Activated T-cell treated with anti-CD3 and anti-CD28 coated beads, Interleukin-2, amount 50 U/mL, for 24 hours (primary cell): ENCODE data around the gene HMGCLL1.

Source experiments
- DNase-seq: peaks from one replicate; pipeline ENCODE4 v3.0.0-alpha.2; 2020
- H3K27ac Mint-ChIP-seq: 2 replicates; pipeline ENCODE4 v1.8.0; 2020; ENCODE audit warnings: mild to moderate bottlenecking, mixed read lengths
- H3K27me3 Mint-ChIP-seq: 2 replicates; pipeline ENCODE4 v1.8.0; 2020; ENCODE audit warnings: mixed read lengths
- H3K36me3 Mint-ChIP-seq: 2 replicates; pipeline ENCODE4 v1.8.0; 2020; ENCODE audit warnings: low read depth, mixed read lengths
- H3K4me1 Mint-ChIP-seq: 2 replicates; pipeline ENCODE4 v1.8.0; 2020; ENCODE audit warnings: low read depth, mixed read lengths
- H3K4me3 Mint-ChIP-seq: 2 replicates; pipeline ENCODE4 v1.8.0; 2020; ENCODE audit warnings: mild to moderate bottlenecking, moderate library complexity, mixed read lengths
- H3K9me3 Mint-ChIP-seq: 2 replicates; pipeline ENCODE4 v1.8.0; 2020; ENCODE audit warnings: mixed read lengths

Gene HMGCLL1

DNA sequence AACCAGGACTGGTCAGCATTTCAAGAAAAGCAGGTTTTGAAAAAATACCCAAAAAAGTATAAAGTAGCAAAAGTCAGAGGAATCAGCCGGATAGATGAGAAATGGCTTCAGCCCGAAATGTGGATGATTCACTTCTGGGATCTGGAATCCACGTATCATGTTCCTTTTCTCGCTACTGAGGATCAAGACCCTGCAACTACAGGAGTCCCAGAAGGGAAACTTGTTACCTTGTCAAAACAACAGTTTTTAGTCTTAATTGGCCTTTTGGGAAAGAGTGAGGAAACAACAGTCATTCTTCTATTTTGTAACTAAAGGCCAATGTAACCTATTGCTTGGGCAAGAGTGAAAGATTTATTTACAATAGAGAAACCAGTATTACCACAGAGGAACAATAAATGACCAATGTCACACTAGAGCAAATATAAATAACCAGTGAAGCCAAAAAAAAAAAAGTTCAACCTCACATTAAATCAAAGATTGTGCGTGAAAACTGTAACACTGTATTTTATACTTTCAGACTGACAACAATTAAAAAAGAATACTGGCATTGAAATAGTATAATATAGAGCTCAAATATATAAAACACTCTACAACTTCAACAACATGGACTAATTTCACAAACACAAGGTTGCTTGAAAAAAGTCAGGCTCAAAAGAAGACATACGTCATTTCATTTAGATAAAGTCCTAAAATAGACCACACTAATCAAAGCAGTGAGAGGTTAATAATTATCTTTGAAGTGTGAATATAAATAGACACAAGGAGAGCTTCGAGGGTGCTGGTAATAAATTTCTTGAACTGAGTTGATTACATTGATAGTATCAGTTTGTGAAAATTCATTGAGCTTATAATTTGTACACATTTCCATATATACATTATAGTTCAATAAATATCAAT, 135.5 kb downstream of the HMGCLL1 start:
- Mint-ChIP-seq H3K27ac (no peak overlapping the region), H3K4me3 (no peak overlapping the region), H3K4me1 (no peaks in the 10 kb centered on the region), H3K27me3 (no peaks in the 10 kb centered on the region), H3K36me3 (no peaks in the 10 kb centered on the region), H3K9me3 (no peaks in the 10 kb centered on the region)
- no peak for DNase-seq

DNA sequence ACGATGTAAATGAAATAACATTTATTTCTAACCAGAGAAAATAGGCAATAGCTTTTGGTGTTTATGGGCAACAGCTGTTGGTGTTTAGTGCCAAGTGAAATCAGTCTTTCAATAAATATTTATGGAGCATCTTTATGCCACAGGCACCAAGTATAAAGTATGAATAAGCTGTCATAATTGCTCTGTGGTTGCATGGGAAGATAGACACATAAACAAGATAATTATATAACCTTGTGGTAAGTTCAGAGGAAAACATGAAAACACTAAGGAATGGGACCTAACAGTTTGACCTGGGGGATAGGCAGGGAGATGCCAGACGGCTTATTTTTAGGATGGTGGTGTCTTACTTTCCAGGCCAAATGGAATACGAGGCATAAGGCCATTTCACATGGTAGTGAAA, 140.8 kb downstream of the HMGCLL1 start:
- no peaks in the 10 kb centered on the region for H3K36me3 Mint-ChIP-seq
- H3K27ac Mint-ChIP-seq = no peak overlapping the region
- H3K4me3 Mint-ChIP-seq = no peak overlapping the region
- H3K9me3 Mint-ChIP-seq = peaks cover 6% of the 10 kb centered on the region
- no peaks in the 10 kb centered on the region for H3K27me3 Mint-ChIP-seq
- no peak for DNase-seq
- no peaks in the 10 kb centered on the region for H3K4me1 Mint-ChIP-seq

DNA sequence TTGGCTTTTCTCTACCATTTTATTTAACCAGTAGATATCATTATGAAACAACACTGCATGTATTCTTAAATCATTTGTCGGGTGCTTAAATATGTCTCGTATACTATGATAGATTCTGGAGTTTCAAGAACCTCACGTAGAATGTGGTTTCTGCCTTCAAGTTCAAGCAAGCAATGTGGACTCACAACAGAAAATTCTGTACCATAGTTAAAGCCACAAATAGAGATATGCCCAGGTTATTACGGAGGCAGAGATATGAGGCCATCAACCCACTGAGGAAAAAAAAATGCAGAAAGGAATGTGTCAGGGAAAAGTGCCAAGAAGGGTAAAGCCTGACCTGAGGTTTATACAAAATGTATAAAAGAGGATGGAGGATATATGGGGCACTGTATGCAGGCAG, 141.9 kb downstream of the HMGCLL1 start:
- peaks cover 6% of the 10 kb centered on the region for H3K9me3 Mint-ChIP-seq
- H3K36me3 Mint-ChIP-seq = no peaks in the 10 kb centered on the region
- no peak for DNase-seq
- no peak overlapping the region for H3K27ac Mint-ChIP-seq
- no peaks in the 10 kb centered on the region for H3K27me3 Mint-ChIP-seq
- no peaks in the 10 kb centered on the region for H3K4me1 Mint-ChIP-seq
- H3K4me3 Mint-ChIP-seq = no peak overlapping the region

DNA sequence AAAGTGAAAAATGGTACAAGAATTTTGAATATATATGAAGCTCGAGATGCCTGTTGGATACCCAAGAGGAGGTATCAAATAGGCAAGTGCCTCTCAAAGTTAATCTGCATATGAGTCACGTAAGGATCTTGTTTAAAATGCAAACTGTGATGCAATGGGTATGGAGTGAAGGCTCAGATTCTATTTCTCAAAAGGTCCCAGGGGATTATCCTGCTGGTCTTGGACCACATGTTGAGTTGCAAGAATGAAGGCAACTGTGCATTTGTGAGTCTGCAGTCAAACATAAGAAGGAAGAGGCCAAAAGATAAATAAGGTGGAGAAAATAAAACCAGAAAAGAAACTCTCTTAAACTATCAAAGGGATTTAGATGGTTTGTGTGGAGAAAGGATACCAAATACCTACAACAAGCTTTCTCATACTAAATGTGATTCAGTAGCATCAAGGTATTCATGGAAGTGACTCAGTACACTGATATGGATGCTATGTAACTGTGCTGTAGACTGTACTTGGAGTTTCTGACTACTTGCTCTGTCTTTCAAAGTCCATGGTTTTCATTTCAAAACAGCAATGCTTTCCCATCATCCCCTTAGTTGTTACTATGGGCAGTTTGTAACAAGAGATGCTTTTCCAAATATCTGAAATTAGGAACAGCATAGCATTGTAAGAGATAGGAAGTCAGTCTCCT, 145.4 kb downstream of the HMGCLL1 start:
- Mint-ChIP-seq H3K4me1 (no peaks in the 10 kb centered on the region), H3K9me3 (peaks cover 11% of the 10 kb centered on the region), H3K27ac (no peak overlapping the region), H3K36me3 (no peaks in the 10 kb centered on the region), H3K4me3 (no peak overlapping the region), H3K27me3 (no peaks in the 10 kb centered on the region)
- DNase-seq = no peak

DNA sequence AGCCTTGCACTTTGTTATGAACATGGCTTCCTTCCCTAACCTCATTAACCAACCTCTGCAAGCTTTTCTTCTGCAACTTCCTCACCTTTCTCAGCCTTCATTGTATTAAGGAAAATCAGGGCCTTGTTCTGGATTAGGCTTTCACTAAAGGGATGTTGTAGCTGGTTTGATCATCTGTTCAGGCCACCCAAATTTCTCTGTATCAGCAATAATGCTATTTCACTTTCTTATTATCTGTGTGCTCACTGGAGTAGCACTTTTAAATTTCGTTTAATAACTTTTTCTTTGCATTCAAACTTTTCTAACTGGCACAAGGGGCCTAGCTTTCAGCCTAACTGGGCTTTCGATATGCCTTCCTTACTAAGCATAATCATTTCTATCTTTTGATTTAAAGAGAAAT, 155.1 kb downstream of the HMGCLL1 start:
- Mint-ChIP-seq H3K4me3 (no peak overlapping the region), H3K27ac (no peak overlapping the region), H3K9me3 (peaks cover 6% of the 10 kb centered on the region), H3K27me3 (no peaks in the 10 kb centered on the region), H3K4me1 (no peaks in the 10 kb centered on the region), H3K36me3 (no peaks in the 10 kb centered on the region)
- no peak for DNase-seq

DNA sequence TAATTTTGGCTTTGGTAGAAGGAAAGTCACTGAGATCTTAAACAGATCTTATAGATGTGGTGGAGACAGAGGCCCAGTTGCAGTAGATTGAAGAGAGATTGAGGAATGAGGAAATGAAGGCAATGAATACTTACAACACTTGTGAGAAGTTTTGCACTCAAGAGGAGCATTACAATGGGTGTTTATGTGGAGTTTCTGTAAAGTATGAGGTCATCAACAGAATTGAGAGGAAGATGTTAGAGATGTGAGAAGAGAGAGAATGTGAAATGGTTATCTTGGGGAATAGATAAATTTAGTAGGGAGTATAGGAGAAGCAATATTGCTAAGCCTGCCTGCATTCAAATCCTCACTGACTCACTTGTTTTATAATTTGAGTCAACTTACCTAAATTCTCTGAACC, 168.3 kb downstream of the HMGCLL1 start:
- H3K4me1 Mint-ChIP-seq = no peaks in the 10 kb centered on the region
- DNase-seq = no peak
- H3K27me3 Mint-ChIP-seq = no peaks in the 10 kb centered on the region
- no peak overlapping the region for H3K4me3 Mint-ChIP-seq
- H3K9me3 Mint-ChIP-seq = peaks cover 14% of the 10 kb centered on the region
- H3K36me3 Mint-ChIP-seq = no peaks in the 10 kb centered on the region
- H3K27ac Mint-ChIP-seq = no peak overlapping the region

DNA sequence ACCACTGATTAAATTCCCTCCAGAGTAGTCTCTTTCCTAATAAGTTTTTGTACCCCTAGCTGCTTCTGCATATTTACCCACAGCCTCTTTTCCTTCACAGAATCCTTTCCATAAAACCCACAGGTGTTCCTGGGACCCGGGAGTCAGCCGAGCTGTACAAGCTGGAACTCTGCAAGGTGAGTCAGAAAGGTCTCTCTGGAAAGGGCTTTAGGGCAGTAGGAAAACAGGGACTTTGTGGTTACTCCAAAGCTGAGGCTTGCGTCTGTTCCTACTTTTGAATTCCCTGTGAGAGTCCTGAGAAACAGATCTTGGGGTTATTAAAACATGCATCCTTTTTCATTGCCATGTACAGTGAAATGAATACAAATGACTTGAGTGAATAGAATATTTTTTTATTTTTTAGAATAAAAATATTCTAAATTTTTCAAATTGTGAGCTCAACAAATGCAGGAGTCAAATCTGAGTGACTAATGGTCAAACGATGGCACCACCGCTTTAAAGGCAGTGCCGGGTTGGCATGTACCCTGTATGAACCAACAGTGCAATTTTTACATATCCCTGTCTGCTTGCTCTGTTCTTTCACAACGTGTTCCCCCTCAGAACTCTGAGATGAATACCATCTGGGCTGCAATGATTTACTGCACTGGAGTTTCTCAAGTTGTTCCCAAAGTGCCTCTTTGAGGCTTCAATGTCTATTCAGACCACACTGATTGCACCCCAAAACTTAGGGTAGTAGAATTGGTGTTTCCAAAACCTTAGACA, 173.3 kb downstream of the HMGCLL1 start:
- no peak for DNase-seq
- Mint-ChIP-seq H3K27me3 (no peaks in the 10 kb centered on the region), H3K9me3 (peaks cover 8% of the 10 kb centered on the region), H3K36me3 (no peaks in the 10 kb centered on the region), H3K27ac (no peak overlapping the region), H3K4me3 (no peak overlapping the region), H3K4me1 (no peaks in the 10 kb centered on the region)

DNA sequence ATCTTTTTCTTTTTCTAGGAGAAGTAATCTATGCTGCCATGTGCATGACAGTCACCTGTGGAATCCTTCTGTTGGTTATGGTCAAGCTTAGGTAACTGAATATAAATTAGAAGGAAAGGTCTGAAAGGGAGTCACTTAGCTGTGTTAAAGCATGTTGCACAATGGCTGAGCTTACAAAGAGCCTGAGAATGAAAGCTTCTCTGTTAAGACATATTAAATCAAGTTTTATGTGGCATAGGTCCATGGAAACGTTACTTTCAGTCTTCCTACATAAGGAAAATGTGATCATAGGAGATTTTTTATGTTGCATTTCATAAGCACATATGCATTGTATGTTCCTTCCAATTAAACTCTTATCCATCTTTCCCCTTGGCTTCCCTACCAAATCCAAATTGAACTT, 179.6 kb downstream of the HMGCLL1 start:
- no peak for DNase-seq
- H3K9me3 Mint-ChIP-seq = peaks cover 3% of the 10 kb centered on the region
- H3K27me3 Mint-ChIP-seq = no peaks in the 10 kb centered on the region
- H3K27ac Mint-ChIP-seq = no peak overlapping the region
- no peaks in the 10 kb centered on the region for H3K4me1 Mint-ChIP-seq
- H3K4me3 Mint-ChIP-seq = no peak overlapping the region
- H3K36me3 Mint-ChIP-seq = no peaks in the 10 kb centered on the region

DNA sequence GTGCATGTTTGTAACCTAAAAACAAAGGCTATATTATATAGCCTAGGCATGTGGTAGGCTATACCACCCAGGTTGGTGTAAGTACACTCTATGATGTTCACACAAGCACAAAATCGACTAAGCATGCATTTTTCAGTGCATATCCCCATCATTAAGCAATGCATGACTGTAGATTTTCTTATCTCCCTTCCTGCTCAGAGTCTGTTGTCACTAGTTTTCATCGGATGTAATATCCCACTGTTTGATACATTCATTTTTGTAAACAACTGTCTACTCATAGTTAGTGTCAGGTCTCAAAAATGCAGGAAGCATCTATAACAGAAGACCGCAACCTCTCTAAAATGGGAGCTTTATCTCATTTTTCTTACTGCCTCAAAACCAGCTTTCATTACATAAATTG, 181.0 kb downstream of the HMGCLL1 start:
- Mint-ChIP-seq H3K4me1 (no peaks in the 10 kb centered on the region), H3K9me3 (peaks cover 3% of the 10 kb centered on the region), H3K36me3 (no peaks in the 10 kb centered on the region), H3K4me3 (no peak overlapping the region), H3K27ac (no peak overlapping the region), H3K27me3 (no peaks in the 10 kb centered on the region)
- no peak for DNase-seq

DNA sequence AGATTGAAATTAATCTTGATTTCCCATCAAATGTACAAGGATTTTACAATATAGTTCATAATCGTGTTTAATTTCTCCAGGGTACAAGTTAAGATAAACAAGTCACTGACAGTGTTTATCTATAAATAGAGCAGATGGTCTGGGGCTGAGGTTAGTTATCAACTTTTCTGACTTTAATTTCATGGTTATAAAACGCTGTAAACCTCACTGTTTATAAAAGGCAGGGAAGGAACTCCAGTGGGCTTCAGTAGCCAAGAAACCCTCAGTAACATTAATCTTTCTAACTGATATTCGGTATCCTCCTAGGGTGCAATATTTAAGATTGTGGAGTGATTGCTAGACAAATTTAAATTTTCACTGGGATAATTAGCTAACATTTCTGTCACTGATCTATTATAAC, 183.1 kb downstream of the HMGCLL1 start:
- Mint-ChIP-seq H3K27me3 (no peaks in the 10 kb centered on the region), H3K4me1 (no peaks in the 10 kb centered on the region), H3K4me3 (no peak overlapping the region), H3K27ac (no peak overlapping the region), H3K9me3 (peaks cover 3% of the 10 kb centered on the region), H3K36me3 (no peaks in the 10 kb centered on the region)
- no peak for DNase-seq

DNA sequence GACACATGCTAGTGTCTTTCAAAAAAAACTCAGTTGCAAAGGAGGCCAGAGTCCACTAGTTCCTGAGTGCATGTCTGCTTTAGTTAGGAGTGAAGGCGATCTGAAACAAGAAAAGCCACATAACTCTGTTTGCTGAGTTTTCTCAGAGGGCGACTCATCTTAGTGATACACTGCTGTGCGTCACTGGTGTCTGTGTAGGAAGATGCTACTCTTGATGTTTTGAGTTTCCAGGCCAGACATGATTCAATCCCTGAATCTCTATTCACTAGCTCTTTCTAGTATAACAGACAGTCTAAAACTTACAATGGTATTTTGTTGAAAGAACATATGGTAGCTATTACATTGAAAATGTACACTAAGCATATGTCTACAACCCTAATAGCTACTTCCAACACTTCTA, 190.8 kb downstream of the HMGCLL1 start:
- H3K27me3 Mint-ChIP-seq = no peaks in the 10 kb centered on the region
- H3K27ac Mint-ChIP-seq = no peak overlapping the region
- DNase-seq = no peak
- no peaks in the 10 kb centered on the region for H3K4me1 Mint-ChIP-seq
- no peak overlapping the region for H3K4me3 Mint-ChIP-seq
- H3K9me3 Mint-ChIP-seq = no peaks in the 10 kb centered on the region
- no peaks in the 10 kb centered on the region for H3K36me3 Mint-ChIP-seq
